Rectal smooth muscle tissue (tissue), 1 donor: Measurements from ENCODE around the gene ANO4.
"Not testable (repeated sequence)": the region's sequence is repeated elsewhere in the genome, so short reads cannot be mapped to it uniquely, and the experiment has no call there.

Experiments
- H3K27ac ChIP-seq: one replicate; pipeline ENCODE4 v1.7.0; 2013; ENCODE audit warnings: low read depth, low read length, inconsistent platforms
- H3K27me3 ChIP-seq: one replicate; pipeline ENCODE4 v1.7.0; 2013; ENCODE audit warnings: low read length; ENCODE audit not compliant: control insufficient read depth, insufficient read depth
- H3K36me3 ChIP-seq: one replicate; pipeline ENCODE4 v1.7.0; 2013; ENCODE audit warnings: low read length; ENCODE audit not compliant: control insufficient read depth, insufficient read depth
- H3K4me1 ChIP-seq: one replicate; pipeline ENCODE4 v1.7.0; 2013; ENCODE audit warnings: low read length; ENCODE audit not compliant: control insufficient read depth, insufficient read depth
- H3K4me3 ChIP-seq: one replicate; pipeline ENCODE4 v1.7.0; 2013; ENCODE audit warnings: low read length
- H3K9ac ChIP-seq: one replicate; pipeline ENCODE4 v1.7.0; 2013; ENCODE audit warnings: low read length

ANO4 gene

DNA sequence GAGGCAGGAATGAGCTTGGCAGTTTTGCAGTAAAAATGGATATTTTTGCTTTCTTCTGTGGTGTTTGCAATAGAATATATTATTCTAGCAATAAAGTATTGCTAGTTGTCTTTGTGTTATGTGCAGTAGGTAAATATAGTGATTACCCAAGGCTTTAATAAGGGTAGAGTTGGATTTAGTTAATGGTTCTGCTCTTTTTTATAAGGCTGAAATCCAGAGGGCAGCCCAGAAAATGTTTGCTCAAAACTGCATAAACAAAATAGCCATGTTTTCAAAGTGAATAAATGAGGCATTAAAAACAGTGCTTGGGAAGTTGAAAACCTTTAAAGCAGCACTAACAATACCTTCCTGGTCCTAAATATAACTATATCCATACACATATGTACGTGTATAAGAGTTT, 253.1 kb downstream of the ANO4 start:
- Histone ChIP-seq H3K4me3 (no peak overlapping the region), H3K27me3 (no peaks in the 10 kb centered on the region), H3K9ac (no peak overlapping the region), H3K27ac (no peak overlapping the region), H3K4me1 (no peaks in the 10 kb centered on the region), H3K36me3 (no peaks in the 10 kb centered on the region)

DNA sequence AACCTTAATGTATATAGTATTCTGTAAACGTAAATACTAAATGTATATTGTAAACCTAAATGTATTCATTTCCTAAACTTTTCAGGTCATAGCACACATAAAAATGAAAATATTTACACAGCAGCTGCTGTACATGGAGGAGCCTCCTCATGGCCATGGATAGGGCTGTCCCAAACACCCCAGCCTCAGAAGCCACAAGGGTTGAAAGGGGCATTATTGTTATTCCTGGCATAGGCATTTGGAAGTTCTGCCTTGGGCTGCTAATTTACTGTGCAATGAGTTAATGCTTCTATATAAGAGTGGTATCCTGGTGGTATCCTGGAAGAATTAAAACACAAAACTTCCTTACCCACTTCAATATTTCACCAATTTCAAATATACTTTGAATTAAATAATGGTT, 256.1 kb downstream of the ANO4 start:
- Histone ChIP-seq H3K27ac (no peak overlapping the region), H3K36me3 (no peaks in the 10 kb centered on the region), H3K4me3 (no peak overlapping the region), H3K27me3 (no peaks in the 10 kb centered on the region), H3K4me1 (no peaks in the 10 kb centered on the region), H3K9ac (no peak overlapping the region)

DNA sequence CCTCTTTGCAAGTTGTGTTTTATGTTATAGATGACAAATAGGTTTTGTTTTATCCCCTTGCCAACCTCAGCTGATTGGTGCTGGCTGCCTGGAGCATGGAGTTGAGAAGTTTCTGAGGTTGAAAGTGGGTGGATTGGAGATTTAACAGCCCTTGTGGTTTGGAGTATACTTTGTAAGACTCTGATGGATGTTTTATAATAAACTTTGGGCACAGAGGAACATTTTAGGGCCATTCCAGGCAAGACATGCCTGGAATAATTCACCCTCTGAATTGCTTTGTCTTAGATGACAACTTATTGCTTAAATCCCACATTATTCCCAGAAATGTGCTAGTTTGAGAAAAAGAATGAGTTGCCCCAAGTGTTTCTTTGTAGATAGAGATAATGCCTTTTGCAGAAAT, 256.6 kb downstream of the ANO4 start:
- no peaks in the 10 kb centered on the region for H3K27me3 ChIP-seq
- no peak overlapping the region for H3K4me3 ChIP-seq
- no peak overlapping the region for H3K27ac ChIP-seq
- H3K9ac ChIP-seq: no peak overlapping the region
- H3K4me1 ChIP-seq: no peaks in the 10 kb centered on the region
- H3K36me3 ChIP-seq: no peaks in the 10 kb centered on the region

GRCh38 chr12:101051901-101052550, 257.4 kb downstream of the ANO4 start:
- H3K27ac ChIP-seq: no peak overlapping the region
- H3K4me1 ChIP-seq: no peaks in the 10 kb centered on the region
- no peak overlapping the region for H3K4me3 ChIP-seq
- H3K27me3 ChIP-seq: no peaks in the 10 kb centered on the region
- no peaks in the 10 kb centered on the region for H3K36me3 ChIP-seq
- no peak overlapping the region for H3K9ac ChIP-seq

DNA sequence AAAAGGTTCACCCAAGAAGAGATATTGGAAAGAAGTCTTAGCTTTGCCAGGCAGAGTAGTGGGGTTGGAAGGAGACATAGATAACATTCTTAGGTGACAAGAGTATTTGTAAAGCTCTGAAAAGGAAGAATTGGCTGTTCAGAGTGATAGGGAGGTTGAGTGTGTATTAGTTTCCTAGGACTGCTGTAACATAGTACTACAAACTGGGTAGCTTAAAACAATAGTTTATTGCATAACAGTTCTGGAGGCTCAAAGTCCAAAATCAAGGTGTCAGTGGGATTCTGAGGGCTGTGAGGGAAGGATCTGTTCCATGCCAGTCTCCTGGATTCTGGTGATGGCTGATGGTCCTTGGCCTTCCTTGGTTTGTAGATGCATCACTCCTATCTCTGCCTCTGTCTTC, 258.6 kb downstream of the ANO4 start:
- no peak overlapping the region for H3K4me3 ChIP-seq
- H3K36me3 ChIP-seq: no peaks in the 10 kb centered on the region
- H3K4me1 ChIP-seq: no peaks in the 10 kb centered on the region
- H3K9ac ChIP-seq: no peak overlapping the region
- H3K27me3 ChIP-seq: no peaks in the 10 kb centered on the region
- H3K27ac ChIP-seq: no peak overlapping the region

GRCh38 chr12:101055940-101056339, 261.4 kb downstream of the ANO4 start:
- H3K36me3 ChIP-seq: no peaks in the 10 kb centered on the region
- no peak overlapping the region for H3K27ac ChIP-seq
- no peak overlapping the region for H3K4me3 ChIP-seq
- H3K27me3 ChIP-seq: no peaks in the 10 kb centered on the region
- H3K9ac ChIP-seq: no peak overlapping the region
- H3K4me1 ChIP-seq: no peaks in the 10 kb centered on the region

DNA sequence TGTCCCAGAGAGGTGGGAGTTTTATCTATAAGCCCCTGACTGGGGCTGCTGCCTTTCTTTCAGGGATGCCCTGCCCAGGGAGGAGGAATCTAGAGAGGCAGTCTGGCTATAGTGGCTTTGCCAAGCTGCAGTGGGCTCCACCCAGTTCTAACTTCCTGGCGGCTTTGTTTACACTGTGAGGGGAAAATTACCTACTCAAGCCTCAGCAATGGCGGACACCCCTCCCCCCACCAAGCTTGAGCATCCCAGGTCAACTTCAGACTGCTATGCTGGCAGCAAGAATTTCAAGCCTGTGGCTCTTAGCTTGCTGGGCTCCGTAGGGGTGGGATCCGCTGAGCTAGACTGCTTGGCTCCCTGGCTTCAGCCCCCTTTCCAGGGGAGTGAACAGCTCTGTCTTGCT, 267.9 kb downstream of the ANO4 start:
- H3K4me1 ChIP-seq, H3K27me3 ChIP-seq, H3K27ac ChIP-seq, H3K9ac ChIP-seq, H3K4me3 ChIP-seq, H3K36me3 ChIP-seq: not testable (repeated sequence)

DNA sequence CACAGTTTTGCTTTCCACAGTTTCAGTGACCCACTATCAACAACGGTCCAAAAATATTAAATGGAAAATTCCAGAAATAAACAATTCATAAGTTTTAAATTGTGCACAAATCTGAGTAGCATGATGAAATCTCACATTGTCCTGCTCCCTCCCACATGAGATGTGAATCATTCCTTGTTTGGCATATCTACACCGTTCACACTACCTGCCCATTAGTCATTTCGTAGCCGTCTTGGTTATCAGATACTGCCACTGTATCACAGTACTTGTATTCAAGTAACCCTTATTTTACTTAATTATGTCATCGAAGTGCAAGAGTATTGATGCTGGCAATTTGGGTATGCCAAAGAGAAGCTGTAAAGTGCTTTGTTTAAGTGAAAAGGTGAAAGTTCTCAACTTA, 270.1 kb downstream of the ANO4 start:
- H3K27ac ChIP-seq: no peak overlapping the region
- H3K36me3 ChIP-seq: no peaks in the 10 kb centered on the region
- no peak overlapping the region for H3K4me3 ChIP-seq
- no peaks in the 10 kb centered on the region for H3K4me1 ChIP-seq
- no peaks in the 10 kb centered on the region for H3K27me3 ChIP-seq
- H3K9ac ChIP-seq: no peak overlapping the region

- Histone ChIP-seq H3K27ac (no peak overlapping the region), H3K4me3 (no peak overlapping the region), H3K36me3 (no peaks in the 10 kb centered on the region), H3K9ac (no peak overlapping the region), H3K4me1 (no peaks in the 10 kb centered on the region), H3K27me3 (no peaks in the 10 kb centered on the region)
Observed at GRCh38 chr12:101066489-101066888, 271.9 kb downstream of the ANO4 start.

GRCh38 chr12:101068402-101068801, 273.8 kb downstream of the ANO4 start:
- no peak overlapping the region for H3K4me3 ChIP-seq
- no peaks in the 10 kb centered on the region for H3K27me3 ChIP-seq
- no peak overlapping the region for H3K27ac ChIP-seq
- no peaks in the 10 kb centered on the region for H3K36me3 ChIP-seq
- no peaks in the 10 kb centered on the region for H3K4me1 ChIP-seq
- H3K9ac ChIP-seq: no peak overlapping the region

DNA sequence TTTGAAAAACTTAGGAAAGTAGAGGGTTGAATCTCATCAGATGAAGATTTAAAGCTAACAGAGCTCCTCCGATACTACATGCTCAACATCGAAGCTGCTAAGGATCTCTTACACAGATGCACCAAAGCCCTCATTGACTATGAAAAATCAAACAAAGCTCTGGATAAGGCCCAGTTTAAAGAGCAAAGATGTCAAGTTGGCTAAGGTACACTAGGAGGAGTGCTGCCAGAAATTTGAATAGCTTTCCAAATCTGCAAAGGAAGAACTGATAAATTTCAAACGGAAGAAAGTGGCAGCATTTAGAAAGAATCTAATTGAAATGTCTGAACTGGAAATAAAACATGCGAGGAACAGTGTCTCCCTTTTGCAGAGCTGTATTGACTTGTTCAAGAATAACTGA, 274.3 kb downstream of the ANO4 start:
- Histone ChIP-seq H3K4me3 (no peak overlapping the region), H3K9ac (no peak overlapping the region), H3K27me3 (no peaks in the 10 kb centered on the region), H3K27ac (no peak overlapping the region), H3K36me3 (no peaks in the 10 kb centered on the region), H3K4me1 (no peaks in the 10 kb centered on the region)

GRCh38 chr12:101074940-101075680, 280.5 kb downstream of the ANO4 start:
- Histone ChIP-seq H3K27ac (no peak overlapping the region), H3K36me3 (no peaks in the 10 kb centered on the region), H3K9ac (no peak overlapping the region), H3K4me3 (no peak overlapping the region), H3K4me1 (no peaks in the 10 kb centered on the region), H3K27me3 (no peaks in the 10 kb centered on the region)

DNA sequence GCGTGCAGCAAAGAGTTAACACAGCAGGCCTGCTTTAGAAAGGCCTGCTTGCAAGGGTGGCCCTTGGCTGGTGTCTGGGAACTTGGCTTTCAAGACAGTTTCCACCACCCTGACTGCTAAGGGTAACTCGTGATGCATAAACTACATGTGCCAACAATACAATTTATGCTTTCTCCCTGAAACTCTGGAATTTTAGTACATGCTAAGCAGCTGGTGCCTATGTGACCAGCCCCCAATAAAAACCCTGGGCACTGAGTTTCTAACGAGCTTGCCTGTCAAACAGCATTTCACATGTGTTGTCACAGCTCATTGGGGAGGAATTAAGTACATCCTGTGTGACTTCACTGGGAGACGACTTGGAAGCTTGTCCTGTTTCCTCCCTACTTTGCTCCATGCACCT, 282.3 kb downstream of the ANO4 start:
- Histone ChIP-seq H3K9ac (no peak overlapping the region), H3K36me3 (no peaks in the 10 kb centered on the region), H3K27ac (no peak overlapping the region), H3K4me1 (no peaks in the 10 kb centered on the region), H3K4me3 (no peak overlapping the region), H3K27me3 (no peaks in the 10 kb centered on the region)
